OCI-LY1 (cell line): Measurements from ENCODE around the gene YEATS2.

Experiments used
- H2AFZ ChIP-seq: fragments of 200-600 bp; sonication (generic), shearing (Covaris generic); 2 replicates; pipeline ENCODE4 v1.6.0; 2014; ENCODE audit warnings: antibody characterized with exemption, mild to moderate bottlenecking, low read length
- H3F3A ChIP-seq: fragments of 200-600 bp; sonication (generic), shearing (Covaris generic); 2 replicates; pipeline ENCODE4 v1.6.0; 2014; ENCODE audit warnings: mild to moderate bottlenecking, antibody characterized with exemption, low read length, moderate library complexity; ENCODE audit not compliant: insufficient read depth
- H3K27ac ChIP-seq: fragments of 200-600 bp; sonication (generic); 2 replicates; pipeline ENCODE4 v1.5.1; 2014; ENCODE audit warnings: low read length, mixed run types, mild to moderate bottlenecking, low read depth; ENCODE audit not compliant: poor library complexity, severe bottlenecking
- H3K27me3 ChIP-seq: fragments of 200-600 bp; sonication (generic); 2 replicates; pipeline ENCODE4 v1.6.0; 2014; ENCODE audit warnings: antibody characterized with exemption, mild to moderate bottlenecking, low read length, moderate library complexity; ENCODE audit not compliant: insufficient read depth
- H3K36me3 ChIP-seq: fragments of 200-600 bp; sonication (generic); 2 replicates; pipeline ENCODE4 v1.6.1; 2014; ENCODE audit warnings: mild to moderate bottlenecking, antibody characterized with exemption, low read length, moderate library complexity, mixed read lengths; ENCODE audit not compliant: insufficient read depth
- H3K4me1 ChIP-seq: fragments of 200-600 bp; sonication (generic); 2 replicates; pipeline ENCODE4 v1.5.1; 2014; ENCODE audit warnings: mild to moderate bottlenecking, low read length, moderate library complexity; ENCODE audit not compliant: insufficient read depth, severe bottlenecking
- H3K4me2 ChIP-seq: fragments of 200-600 bp; sonication (generic), shearing (Covaris generic); 2 replicates; pipeline ENCODE4 v1.6.1; 2014; ENCODE audit warnings: low read length
- H3K4me3 ChIP-seq: fragments of 200-600 bp; sonication (generic); 2 replicates; pipeline ENCODE4 v1.5.1; 2014; ENCODE audit warnings: low read length, low read depth, mild to moderate bottlenecking, mixed read lengths; ENCODE audit not compliant: poor library complexity, severe bottlenecking
- H3K79me2 ChIP-seq: fragments of 200-600 bp; shearing (Covaris generic); 2 replicates; pipeline ENCODE4 v1.6.1; 2016; ENCODE audit warnings: mixed run types, low read length, mixed read lengths; ENCODE audit not compliant: insufficient read depth
- H3K9ac ChIP-seq: fragments of 200-600 bp; sonication (generic), shearing (Covaris generic); 2 replicates; pipeline ENCODE4 v1.6.1; 2014; ENCODE audit warnings: mild to moderate bottlenecking, low read length, mixed read lengths
- H3K9me2 ChIP-seq: fragments of 200-600 bp; sonication (generic), shearing (Covaris generic); 2 replicates; pipeline ENCODE4 v1.6.1; 2014; ENCODE audit warnings: low read depth, mild to moderate bottlenecking, low read length, mixed read lengths
- H3K9me3 ChIP-seq: fragments of 200-600 bp; shearing (Covaris generic); 2 replicates; pipeline ENCODE4 v1.6.1; 2014; ENCODE audit warnings: low read length, mixed read lengths
- H4K20me1 ChIP-seq: fragments of 200-600 bp; sonication (generic), shearing (Covaris generic); 2 replicates; pipeline ENCODE4 v1.6.0; 2016; ENCODE audit warnings: mild to moderate bottlenecking, low read length; ENCODE audit not compliant: insufficient read depth
- EZH2 ChIP-seq: fragments of 200-600 bp; sonication (generic), shearing (Covaris generic); IDR thresholded peaks from 2 replicates; pipeline ENCODE4 v1.8.0; 2017; ENCODE audit warnings: borderline replicate concordance, mixed run types, mild to moderate bottlenecking, antibody characterized with exemption, low read length, moderate library complexity, mixed read lengths
- TF ChIP-seq, protein P1 (sequence below): fragments of 200-600 bp; sonication (generic), shearing (Covaris generic); IDR thresholded peaks from 2 replicates; pipeline ENCODE4 v1.5.1; 2017; ENCODE audit warnings: mild to moderate bottlenecking, antibody characterized with exemption, low read length, moderate library complexity, mixed read lengths

Gene YEATS2

DNA sequence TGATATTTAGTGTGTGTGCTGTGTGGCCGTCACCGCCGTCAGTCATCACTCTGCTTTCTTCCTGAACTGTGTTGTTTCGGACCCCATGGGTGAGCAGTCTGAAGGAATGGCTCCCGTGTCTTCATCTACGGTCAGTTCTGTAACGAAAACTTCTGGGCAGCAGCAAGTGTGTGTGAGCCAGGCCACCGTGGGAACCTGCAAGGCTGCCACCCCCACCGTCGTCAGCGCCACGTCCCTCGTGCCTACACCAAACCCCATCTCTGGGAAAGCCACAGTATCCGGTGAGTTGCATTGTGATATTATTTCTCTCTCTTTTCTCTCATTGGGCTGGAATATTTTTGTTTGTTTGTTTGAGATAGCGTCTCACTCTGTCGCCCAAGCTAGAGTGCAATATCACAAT lies 93.1 kb downstream of the YEATS2 start:
- no peaks in the 10 kb centered on the region for H3K4me1 ChIP-seq
- H3F3A ChIP-seq: no peaks in the 10 kb centered on the region
- peaks cover 95% of the 10 kb centered on the region for H3K36me3 ChIP-seq
- H3K79me2 ChIP-seq: no peaks in the 10 kb centered on the region
- no peak overlapping the region for H3K4me3 ChIP-seq
- H3K27me3 ChIP-seq: no peaks in the 10 kb centered on the region
- no peak for TF ChIP-seq EZH2
- TF ChIP-seq, protein P1, sequence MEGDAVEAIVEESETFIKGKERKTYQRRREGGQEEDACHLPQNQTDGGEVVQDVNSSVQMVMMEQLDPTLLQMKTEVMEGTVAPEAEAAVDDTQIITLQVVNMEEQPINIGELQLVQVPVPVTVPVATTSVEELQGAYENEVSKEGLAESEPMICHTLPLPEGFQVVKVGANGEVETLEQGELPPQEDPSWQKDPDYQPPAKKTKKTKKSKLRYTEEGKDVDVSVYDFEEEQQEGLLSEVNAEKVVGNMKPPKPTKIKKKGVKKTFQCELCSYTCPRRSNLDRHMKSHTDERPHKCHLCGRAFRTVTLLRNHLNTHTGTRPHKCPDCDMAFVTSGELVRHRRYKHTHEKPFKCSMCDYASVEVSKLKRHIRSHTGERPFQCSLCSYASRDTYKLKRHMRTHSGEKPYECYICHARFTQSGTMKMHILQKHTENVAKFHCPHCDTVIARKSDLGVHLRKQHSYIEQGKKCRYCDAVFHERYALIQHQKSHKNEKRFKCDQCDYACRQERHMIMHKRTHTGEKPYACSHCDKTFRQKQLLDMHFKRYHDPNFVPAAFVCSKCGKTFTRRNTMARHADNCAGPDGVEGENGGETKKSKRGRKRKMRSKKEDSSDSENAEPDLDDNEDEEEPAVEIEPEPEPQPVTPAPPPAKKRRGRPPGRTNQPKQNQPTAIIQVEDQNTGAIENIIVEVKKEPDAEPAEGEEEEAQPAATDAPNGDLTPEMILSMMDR: no peak
- H3K9ac ChIP-seq: no peak overlapping the region
- H3K27ac ChIP-seq: no peak overlapping the region
- no peaks in the 10 kb centered on the region for H3K9me3 ChIP-seq
- no peak overlapping the region for H3K4me2 ChIP-seq
- 0 out of 2 replicates have a peak, but pooled peaks cover 3% of the 10 kb centered on the region for H4K20me1 ChIP-seq
- no peak overlapping the region for H2AFZ ChIP-seq
- H3K9me2 ChIP-seq: no peaks in the 10 kb centered on the region

GRCh38 chr3:183792976-183793375 lies 95.4 kb downstream of the YEATS2 start:
- no peaks in the 10 kb centered on the region for H3K9me3 ChIP-seq
- H3K4me3 ChIP-seq: no peak overlapping the region
- 0 out of 2 replicates have a peak, but pooled peaks cover 3% of the 10 kb centered on the region for H4K20me1 ChIP-seq
- no peaks in the 10 kb centered on the region for H3K79me2 ChIP-seq
- no peak overlapping the region for H3K9ac ChIP-seq
- H3K27me3 ChIP-seq: no peaks in the 10 kb centered on the region
- no peak overlapping the region for H2AFZ ChIP-seq
- no peaks in the 10 kb centered on the region for H3K9me2 ChIP-seq
- peaks cover 96% of the 10 kb centered on the region for H3K36me3 ChIP-seq
- no peaks in the 10 kb centered on the region for H3K4me1 ChIP-seq
- TF ChIP-seq, protein P1: no peak
- no peak for TF ChIP-seq EZH2
- H3K27ac ChIP-seq: no peak overlapping the region
- no peak overlapping the region for H3K4me2 ChIP-seq
- H3F3A ChIP-seq: no peaks in the 10 kb centered on the region

GRCh38 chr3:183794452-183794851 lies 96.9 kb downstream of the YEATS2 start:
- Histone ChIP-seq H3K27ac (no peak overlapping the region), H3K36me3 (peaks cover 98% of the 10 kb centered on the region), H3K4me2 (no peak overlapping the region), H3F3A (no peaks in the 10 kb centered on the region), H3K9me2 (no peaks in the 10 kb centered on the region), H3K4me1 (no peaks in the 10 kb centered on the region), H3K9me3 (no peaks in the 10 kb centered on the region), H3K79me2 (no peaks in the 10 kb centered on the region), H4K20me1 (0 out of 2 replicates have a peak, but pooled peaks cover 3% of the 10 kb centered on the region), H3K27me3 (no peaks in the 10 kb centered on the region), H2AFZ (no peak overlapping the region), H3K4me3 (no peak overlapping the region), H3K9ac (no peak overlapping the region)
- TF ChIP-seq, protein P1: no peak
- TF ChIP-seq EZH2: no peak
